GM10248 (cell line): ENCODE results near the gene HTR2B.

Experiments used
- CTCF ChIA-PET: fragments of 300-600 bp; sonication (Branson Sonifier 250); formaldehyde crosslinking; extraction: SDS; loops from one replicate; lab custom pipeline; 2021; ENCODE audit warnings: antibody characterized with exemption; lab: Yijun Ruan, JAX
- POLR2A ChIA-PET: fragments of 350-650 bp; sonication (Branson Sonifier 250); formaldehyde crosslinking; extraction: SDS; loops from one replicate; lab custom pipeline; 2020; ENCODE audit warnings: antibody characterized with exemption; lab: Yijun Ruan, JAX
- DNase-seq: peaks from one replicate; pipeline ENCODE4 v3.0.0; 2012; ENCODE audit errors: extremely low spot score
- TF ChIP-seq, protein P1 (sequence below): IDR thresholded peaks from 2 replicates; pipeline ENCODE4 v1.5.1; 2012; ENCODE audit warnings: mild to moderate bottlenecking, low read depth; ENCODE audit errors: extremely low read depth, missing control alignments, control extremely low read depth

HTR2B gene

DNA sequence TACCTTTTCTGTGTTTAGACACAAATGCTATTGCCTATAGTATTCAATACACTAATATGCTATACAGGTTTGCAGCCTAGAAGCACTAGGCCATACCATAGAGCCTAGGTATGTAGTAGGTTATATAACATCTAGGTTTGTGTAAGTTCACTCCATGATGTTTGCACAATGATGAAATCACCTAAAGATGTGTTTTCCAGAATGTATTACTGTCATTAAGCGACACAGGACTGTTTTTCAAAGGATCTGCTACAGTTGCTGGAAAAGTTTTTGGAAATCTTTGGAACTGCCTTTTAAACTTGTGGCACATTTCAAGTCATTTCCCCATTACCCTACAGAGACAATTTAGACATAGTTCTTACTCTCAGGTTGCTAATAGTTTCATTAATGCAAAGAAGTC, 58.9 kb downstream of the HTR2B start:
- DNase-seq, result no peak
- ChIA-PET CTCF (interaction anchor here (1.1 to 3.4 kb wide), 3 partner anchors 9 to 13 kb away, joined by 3 to 18 read pairs (median 11); partner anchors contain the start of gene PSMD1), POLR2A (no interaction called here)
- TF ChIP-seq, protein P1, sequence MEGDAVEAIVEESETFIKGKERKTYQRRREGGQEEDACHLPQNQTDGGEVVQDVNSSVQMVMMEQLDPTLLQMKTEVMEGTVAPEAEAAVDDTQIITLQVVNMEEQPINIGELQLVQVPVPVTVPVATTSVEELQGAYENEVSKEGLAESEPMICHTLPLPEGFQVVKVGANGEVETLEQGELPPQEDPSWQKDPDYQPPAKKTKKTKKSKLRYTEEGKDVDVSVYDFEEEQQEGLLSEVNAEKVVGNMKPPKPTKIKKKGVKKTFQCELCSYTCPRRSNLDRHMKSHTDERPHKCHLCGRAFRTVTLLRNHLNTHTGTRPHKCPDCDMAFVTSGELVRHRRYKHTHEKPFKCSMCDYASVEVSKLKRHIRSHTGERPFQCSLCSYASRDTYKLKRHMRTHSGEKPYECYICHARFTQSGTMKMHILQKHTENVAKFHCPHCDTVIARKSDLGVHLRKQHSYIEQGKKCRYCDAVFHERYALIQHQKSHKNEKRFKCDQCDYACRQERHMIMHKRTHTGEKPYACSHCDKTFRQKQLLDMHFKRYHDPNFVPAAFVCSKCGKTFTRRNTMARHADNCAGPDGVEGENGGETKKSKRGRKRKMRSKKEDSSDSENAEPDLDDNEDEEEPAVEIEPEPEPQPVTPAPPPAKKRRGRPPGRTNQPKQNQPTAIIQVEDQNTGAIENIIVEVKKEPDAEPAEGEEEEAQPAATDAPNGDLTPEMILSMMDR, result no peak

DNA sequence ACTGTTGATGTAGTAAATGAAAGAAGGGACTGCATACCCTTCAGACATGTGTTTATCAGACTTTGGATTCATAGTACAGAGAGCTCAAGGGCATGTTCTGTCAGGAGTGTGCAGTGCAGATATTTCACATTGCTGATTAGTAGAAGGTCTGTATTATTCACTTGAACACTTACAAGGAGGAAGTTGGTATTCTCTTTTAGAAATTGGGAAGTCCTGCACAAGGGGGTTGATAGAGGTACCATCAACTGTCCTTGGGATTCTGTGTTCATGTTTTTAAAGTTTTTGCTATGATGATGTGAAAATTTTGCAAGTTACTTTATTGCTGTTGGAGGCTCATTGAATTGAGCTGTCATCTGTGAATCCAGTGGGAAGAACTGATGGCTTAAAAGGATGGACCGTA, 61.5 kb downstream of the HTR2B start:
- ChIA-PET POLR2A (interaction anchor here (0.7 kb wide), 1 partner anchor 116 kb away, joined by 3 read pairs; no protein-coding TSS in a partner anchor), CTCF (interaction anchor here (0.9 to 2.2 kb wide), 4 partner anchors 8 to 165 kb away, joined by 3 to 10 read pairs (median 4); no protein-coding TSS in a partner anchor)
- TF ChIP-seq, protein P1, result no peak
- no peak for DNase-seq

DNA sequence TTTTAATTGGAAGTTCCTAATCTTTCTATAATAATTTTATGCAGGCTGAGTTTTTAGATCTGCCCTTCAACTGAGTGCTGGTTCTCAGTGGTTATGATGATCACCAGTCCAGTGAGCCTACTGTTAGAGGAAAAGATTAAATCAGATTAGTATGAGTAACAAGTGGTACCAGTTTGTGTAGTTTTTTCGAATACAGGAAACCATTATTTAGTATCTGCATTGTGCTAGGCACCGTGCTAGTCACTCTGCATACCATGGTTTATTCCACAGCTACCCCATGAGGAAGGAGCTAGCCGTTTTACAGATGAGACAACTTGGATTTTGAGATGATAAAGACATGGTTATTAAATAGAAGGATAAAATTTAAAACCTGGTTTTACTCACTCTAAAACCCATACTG, 62.1 kb downstream of the HTR2B start:
- TF ChIP-seq, protein P1, result no peak
- no peak for DNase-seq
- POLR2A ChIA-PET, result interaction anchor here (0.6 kb wide), 1 partner anchor 223 kb away, joined by 9 read pairs; no protein-coding TSS in a partner anchor
- CTCF ChIA-PET, result interaction anchor here (0.9 to 2.2 kb wide), 3 partner anchors 10 to 165 kb away, joined by 3 to 10 read pairs (median 4); no protein-coding TSS in a partner anchor

DNA sequence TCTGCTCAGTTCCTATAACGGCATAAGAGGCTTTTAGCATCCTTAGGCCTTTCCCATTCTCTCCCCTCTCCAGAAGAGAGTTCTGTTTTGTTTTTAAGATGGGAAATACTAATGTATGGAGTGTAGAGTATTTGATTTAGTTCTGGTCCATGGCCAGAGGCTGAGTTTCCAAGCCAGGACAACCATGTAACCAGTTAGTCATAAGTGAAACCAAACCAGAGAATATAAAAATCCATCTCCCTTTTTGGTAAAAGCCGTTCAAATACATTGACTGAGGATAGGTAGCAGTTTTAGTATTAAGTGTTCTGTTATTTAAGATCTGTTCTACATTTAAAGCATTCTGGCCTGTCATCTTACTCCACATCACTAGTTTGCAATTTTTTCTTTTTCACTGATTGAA, 65.1 kb downstream of the HTR2B start:
- ChIA-PET CTCF (interaction anchor here (1.5 kb wide), 1 partner anchor 146 kb away, joined by 3 read pairs; no protein-coding TSS in a partner anchor), POLR2A (no interaction called here)
- TF ChIP-seq, protein P1, result no peak
- no peak for DNase-seq

DNA sequence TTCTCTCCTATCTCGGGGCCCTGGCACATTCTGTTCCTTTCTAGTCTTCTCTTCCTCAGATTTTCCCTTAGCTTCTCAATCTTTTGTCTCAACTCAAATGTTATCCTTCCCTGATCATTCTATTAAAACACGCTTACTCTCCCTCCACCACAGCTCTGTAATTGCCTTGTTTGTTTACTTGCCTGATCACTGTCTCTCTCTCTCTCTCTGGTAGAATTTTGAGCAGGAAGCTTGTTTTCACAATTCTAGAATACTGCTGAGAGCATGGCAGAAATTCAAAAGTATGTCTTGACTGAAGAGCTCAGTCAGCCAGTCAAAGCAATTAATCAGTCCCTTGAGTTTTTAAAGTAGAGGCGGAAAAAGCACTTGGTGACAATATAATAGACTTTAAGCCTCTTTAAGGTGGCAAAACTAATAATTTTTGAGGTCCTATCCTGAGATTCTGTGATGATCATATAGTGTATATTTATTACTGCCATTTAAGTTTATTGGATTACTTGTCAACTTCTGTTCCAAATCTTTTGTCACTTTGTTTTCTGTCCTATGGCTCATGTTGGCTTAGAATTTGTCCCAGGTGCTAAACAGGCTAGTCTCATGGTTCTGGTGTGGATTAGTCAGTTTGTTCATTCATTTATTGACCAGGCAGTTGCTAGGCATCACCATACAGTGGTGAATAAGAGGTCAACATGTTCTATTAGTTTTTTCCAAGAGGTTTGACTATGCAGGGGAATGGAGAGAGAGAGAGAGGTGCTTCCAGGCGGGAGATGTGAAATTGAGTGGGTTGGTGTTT, 65.9 kb downstream of the HTR2B start:
- DNase-seq, result no peak
- CTCF ChIA-PET, result interaction anchor here (0.8 to 2.7 kb wide), 7 partner anchors 9 to 353 kb away, joined by 3 to 14 read pairs (median 6); no protein-coding TSS in a partner anchor
- POLR2A ChIA-PET, result no interaction called here
- TF ChIP-seq, protein P1, result no peak
